Effector memory CD4-positive, alpha-beta T cell (primary cell): ENCODE results near the gene TTC13.

Experiments used
- DNase-seq, 3 donors: peaks; one replicate each; pipeline ENCODE4 v3.0.0-alpha.2; 2020
- H3K27ac ChIP-seq: 2 replicates; pipeline ENCODE4 v1.7.0; 2013; ENCODE audit warnings: mild to moderate bottlenecking, low read length, moderate library complexity; ENCODE audit not compliant: insufficient read depth, poor library complexity, severe bottlenecking
- H3K27me3 ChIP-seq: replicated peaks from 2 replicates; pipeline ENCODE4 v1.7.0; 2013; ENCODE audit warnings: mild to moderate bottlenecking, low read length; ENCODE audit not compliant: insufficient read depth, control insufficient read depth, poor library complexity, severe bottlenecking
- H3K36me3 ChIP-seq: 2 replicates; pipeline ENCODE4 v1.7.0; 2013; ENCODE audit warnings: mild to moderate bottlenecking, low read length, moderate library complexity; ENCODE audit not compliant: control insufficient read depth, insufficient read depth
- H3K4me1 ChIP-seq: 2 replicates; pipeline ENCODE4 v1.7.0; 2013; ENCODE audit warnings: low read length, mild to moderate bottlenecking; ENCODE audit not compliant: control insufficient read depth, insufficient read depth, poor library complexity, severe bottlenecking
- H3K4me3 ChIP-seq: 2 replicates; pipeline ENCODE4 v1.7.0; 2013; ENCODE audit warnings: low read length, low read depth, mild to moderate bottlenecking; ENCODE audit not compliant: insufficient read depth, poor library complexity, severe bottlenecking
- H3K9me3 ChIP-seq: 2 replicates; pipeline ENCODE4 v1.7.0; 2013; ENCODE audit warnings: mild to moderate bottlenecking, low read length, moderate library complexity; ENCODE audit not compliant: control insufficient read depth

The TTC13 gene

DNA sequence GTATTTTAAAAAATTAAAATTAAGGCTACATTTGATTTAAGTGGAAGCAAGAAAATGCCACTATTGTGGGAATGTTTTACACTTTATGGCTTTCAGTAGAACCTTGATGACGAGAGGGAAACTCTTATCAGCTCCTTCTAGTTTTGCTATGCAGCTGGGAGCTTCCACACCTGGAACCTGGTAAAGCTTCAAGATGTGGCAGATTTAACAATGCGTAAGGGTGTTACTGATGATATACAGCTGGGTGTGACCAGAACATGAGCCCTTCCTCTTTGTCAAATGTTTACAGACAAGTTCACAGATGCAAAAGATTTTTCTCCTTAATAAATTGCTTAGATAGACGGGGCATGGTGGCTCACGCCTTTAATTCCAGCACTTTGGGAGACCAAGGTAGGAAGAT lies 20.3 kb downstream of the TTC13 start:
- Histone ChIP-seq H3K4me1 (no peaks in the 10 kb centered on the region), H3K9me3 (no peaks in the 10 kb centered on the region), H3K36me3 (peaks cover 29% of the 10 kb centered on the region), H3K27me3 (no peaks in the 10 kb centered on the region), H3K27ac (no peak overlapping the region), H3K4me3 (no peak overlapping the region)
- DNase-seq, result no peak

DNA sequence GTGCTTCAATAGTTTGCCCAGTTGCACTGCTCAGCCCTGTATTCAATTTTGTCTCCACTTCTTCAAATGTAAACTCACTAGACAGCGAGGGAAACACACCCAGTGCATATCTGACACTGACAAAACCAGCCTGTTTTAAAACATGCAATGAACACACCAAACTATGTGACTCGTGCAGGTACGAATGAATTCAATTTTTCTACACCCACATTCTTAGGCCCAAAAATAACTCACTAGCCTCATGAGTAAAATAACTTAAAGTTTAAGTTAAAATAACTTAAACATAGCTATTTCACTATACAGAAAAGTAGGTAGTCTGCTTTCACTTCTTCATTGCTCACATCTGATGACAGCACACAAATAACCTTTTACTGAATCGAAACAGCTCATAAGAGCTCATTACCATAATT lies 21.1 kb downstream of the TTC13 start:
- peaks cover 29% of the 10 kb centered on the region for H3K36me3 ChIP-seq
- no peak overlapping the region for H3K4me3 ChIP-seq
- no peaks in the 10 kb centered on the region for H3K9me3 ChIP-seq
- no peaks in the 10 kb centered on the region for H3K27me3 ChIP-seq
- H3K4me1 ChIP-seq, result no peaks in the 10 kb centered on the region
- no peak for DNase-seq
- H3K27ac ChIP-seq, result no peak overlapping the region

DNA sequence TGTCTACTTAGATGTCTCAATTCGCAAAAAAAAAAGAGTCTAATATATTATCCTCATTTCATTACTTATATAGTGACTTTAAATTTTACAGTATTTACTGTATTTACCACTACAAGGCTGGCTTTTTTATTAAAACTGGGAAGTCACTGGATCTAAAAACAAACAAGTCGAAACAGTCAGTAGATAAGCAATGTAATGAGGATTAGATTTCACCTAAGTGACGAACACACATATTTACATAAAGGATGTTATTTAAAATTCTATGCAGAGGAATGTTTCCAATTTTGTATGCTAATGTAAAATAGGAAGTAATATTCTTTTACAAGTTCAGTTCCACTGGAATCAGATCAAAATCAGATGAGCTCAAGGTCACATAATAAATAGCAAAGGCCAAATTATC lies 28.3 kb downstream of the TTC13 start:
- H3K36me3 ChIP-seq, result peaks cover 8% of the 10 kb centered on the region
- H3K9me3 ChIP-seq, result no peaks in the 10 kb centered on the region
- H3K4me1 ChIP-seq, result no peaks in the 10 kb centered on the region
- H3K27ac ChIP-seq, result no peak overlapping the region
- DNase-seq, result no peak
- no peak overlapping the region for H3K4me3 ChIP-seq
- no peaks in the 10 kb centered on the region for H3K27me3 ChIP-seq

DNA sequence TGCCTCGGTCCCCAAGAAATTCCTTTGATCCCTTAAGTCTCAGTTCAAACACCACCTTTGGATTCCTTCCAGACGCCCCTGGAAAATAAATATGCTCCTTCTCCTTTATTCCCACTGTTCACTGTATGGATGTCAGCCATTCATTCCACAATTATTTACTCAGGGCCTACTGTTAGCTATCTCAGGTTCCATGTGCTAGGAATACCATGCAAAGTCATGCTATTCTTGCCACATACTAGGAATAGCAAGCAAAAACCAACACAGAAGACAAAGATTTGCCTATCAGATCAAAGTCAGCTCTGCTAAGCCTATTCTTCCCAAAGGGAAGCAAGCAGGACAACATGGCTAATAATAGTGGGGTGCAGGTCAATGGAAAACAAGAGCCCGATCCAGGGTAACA lies 29.8 kb downstream of the TTC13 start:
- no peaks in the 10 kb centered on the region for H3K27me3 ChIP-seq
- no peaks in the 10 kb centered on the region for H3K9me3 ChIP-seq
- H3K36me3 ChIP-seq, result peaks cover 16% of the 10 kb centered on the region
- H3K4me1 ChIP-seq, result no peaks in the 10 kb centered on the region
- no peak overlapping the region for H3K4me3 ChIP-seq
- DNase-seq, result no peak
- no peak overlapping the region for H3K27ac ChIP-seq

DNA sequence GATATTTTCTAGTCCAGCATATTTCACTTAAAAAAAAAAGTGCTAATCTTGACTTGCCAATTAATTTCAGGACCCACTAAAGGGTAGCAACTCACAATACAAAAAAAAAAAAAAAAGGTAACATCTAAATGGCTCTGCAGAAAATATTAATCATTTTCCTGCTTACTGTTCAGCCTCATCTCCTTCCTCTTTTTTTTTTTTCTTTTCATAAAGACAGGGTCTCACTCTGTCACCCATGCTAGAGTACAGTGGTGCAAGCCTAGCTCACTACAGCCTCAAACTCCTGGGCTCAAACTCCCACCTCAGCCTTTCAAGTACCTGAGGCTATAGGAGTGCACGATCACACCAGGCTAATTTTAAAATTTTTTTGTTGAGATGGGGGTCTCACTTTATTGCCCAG lies 30.4 kb downstream of the TTC13 start:
- no peak overlapping the region for H3K4me3 ChIP-seq
- H3K4me1 ChIP-seq, result no peaks in the 10 kb centered on the region
- H3K9me3 ChIP-seq, result no peaks in the 10 kb centered on the region
- DNase-seq, result no peak
- H3K27me3 ChIP-seq, result no peaks in the 10 kb centered on the region
- no peak overlapping the region for H3K27ac ChIP-seq
- H3K36me3 ChIP-seq, result peaks cover 21% of the 10 kb centered on the region

DNA sequence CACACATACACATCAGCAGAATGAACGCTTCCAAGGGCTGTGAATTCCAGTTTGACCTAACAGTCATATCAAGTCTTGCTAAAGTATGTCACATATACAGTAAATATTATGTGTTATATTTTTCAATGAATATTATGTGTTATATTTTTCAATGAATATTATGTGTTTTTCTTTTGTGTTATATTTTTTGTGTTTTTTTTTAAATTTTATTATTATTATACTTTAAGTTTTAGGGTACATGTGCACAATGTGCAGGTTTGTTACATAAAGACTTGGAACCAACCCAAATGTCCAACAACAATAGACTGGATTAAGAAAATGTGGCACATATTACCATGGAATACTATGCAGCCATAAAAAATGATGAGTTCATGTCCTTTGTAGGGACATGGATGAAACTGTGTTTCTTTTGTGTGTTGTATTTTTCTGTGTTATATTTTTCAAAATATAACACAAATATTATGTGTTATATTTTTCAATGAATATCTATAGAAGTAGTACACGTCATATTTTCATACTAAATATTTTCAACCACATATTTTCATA lies 35.5 kb downstream of the TTC13 start:
- H3K27ac ChIP-seq, result no peak overlapping the region
- no peaks in the 10 kb centered on the region for H3K9me3 ChIP-seq
- H3K36me3 ChIP-seq, result peaks cover 19% of the 10 kb centered on the region
- DNase-seq, result no peak
- H3K4me1 ChIP-seq, result no peaks in the 10 kb centered on the region
- H3K4me3 ChIP-seq, result no peak overlapping the region
- H3K27me3 ChIP-seq, result no peaks in the 10 kb centered on the region

DNA sequence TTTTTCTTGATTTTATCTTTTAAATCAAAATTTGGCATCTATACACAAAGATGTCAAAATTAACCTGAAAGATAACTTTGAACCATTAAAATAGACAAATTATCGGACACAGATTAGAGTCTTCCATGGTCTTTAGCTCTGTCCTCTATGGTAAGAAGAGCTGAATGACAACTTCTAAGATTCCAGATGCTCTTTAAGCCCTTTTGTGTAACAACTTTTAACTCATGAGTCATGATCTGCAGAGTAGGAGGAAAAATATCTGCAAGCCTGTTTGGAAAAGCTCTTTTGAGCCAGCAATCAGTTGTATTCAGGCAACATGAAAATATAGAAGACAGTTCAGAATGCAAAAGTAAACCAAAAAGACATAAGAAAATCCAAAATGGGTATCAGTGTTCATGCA lies 37.8 kb downstream of the TTC13 start:
- DNase-seq, result no peak
- H3K27ac ChIP-seq, result no peak overlapping the region
- H3K4me3 ChIP-seq, result no peak overlapping the region
- H3K4me1 ChIP-seq, result no peaks in the 10 kb centered on the region
- no peaks in the 10 kb centered on the region for H3K9me3 ChIP-seq
- peaks cover 25% of the 10 kb centered on the region for H3K36me3 ChIP-seq
- no peaks in the 10 kb centered on the region for H3K27me3 ChIP-seq

DNA sequence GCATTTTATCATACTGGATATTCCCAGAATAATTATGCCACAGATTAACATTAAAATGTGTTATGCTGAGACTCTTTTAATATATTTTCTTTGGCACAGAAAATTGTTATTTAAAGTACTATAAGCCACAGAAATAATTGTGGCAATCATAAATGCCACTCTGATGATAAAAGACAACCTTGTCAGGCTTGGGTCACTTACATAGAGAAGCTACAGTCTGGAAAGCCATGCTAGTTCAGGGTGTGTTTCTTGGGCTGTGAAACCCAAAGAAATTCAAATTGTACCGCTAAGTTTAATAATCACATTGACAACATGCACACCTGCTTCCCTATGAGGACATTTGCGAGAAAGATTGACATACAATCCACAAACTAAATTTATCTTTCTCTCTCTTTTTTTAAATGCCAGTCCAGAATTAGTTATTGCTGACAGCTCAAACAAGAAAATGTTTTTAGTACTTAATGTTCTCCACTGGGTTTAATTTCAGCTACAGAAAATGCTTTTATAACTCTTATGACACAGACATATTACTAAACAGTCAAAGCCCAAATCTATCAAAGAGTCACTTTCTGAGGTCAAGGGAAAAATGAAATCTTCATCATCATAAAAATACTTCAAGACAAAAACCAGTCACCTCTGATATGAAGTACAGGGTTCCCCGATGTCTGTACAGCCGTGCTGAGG lies 38.7 kb downstream of the TTC13 start:
- H3K9me3 ChIP-seq, result no peaks in the 10 kb centered on the region
- H3K27ac ChIP-seq, result no peak overlapping the region
- no peaks in the 10 kb centered on the region for H3K27me3 ChIP-seq
- H3K4me3 ChIP-seq, result no peak overlapping the region
- no peak for DNase-seq
- H3K4me1 ChIP-seq, result no peaks in the 10 kb centered on the region
- peaks cover 22% of the 10 kb centered on the region for H3K36me3 ChIP-seq

DNA sequence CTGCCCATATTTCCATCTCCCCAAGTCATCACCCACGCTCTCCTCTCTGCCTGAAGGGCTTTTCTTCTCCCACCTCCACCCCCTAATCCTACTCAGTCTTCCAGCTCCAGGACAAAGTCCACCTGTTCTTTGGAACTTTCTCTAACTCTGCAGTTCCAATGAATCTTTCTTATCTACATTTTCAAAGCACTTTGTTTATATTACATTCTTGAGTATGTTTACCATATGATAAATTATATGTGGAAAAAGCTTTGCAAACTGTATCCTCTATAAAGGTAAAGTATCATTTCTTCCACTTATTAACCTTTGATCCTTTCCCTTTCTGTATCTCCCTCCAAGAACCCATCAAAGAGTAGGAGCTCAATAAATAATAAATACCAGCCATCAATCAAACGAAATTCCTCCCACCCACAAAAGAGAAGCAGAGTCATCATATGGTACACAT lies 39.7 kb downstream of the TTC13 start:
- no peaks in the 10 kb centered on the region for H3K27me3 ChIP-seq
- no peaks in the 10 kb centered on the region for H3K4me1 ChIP-seq
- H3K36me3 ChIP-seq, result peaks cover 25% of the 10 kb centered on the region
- H3K27ac ChIP-seq, result no peak overlapping the region
- no peak for DNase-seq
- H3K9me3 ChIP-seq, result no peaks in the 10 kb centered on the region
- H3K4me3 ChIP-seq, result no peak overlapping the region

DNA sequence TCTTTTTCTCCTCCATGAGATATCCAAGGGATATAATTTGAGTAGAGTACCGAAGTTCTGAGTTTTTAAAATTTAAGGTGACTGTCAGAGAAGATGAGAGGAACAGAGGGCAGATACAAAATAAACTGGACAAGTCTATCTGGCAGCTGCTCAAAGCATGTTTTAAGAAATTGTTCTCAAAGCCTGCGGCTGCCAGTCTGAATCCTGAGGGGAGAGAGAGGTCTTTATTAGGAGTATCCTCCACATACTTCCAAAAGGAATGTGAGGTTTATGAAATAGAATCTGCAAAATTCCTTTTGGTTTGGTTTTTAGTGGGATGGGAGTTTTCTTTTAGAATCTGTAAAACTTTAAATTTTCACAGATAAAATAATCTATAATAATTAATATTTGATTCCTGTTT lies 41.3 kb downstream of the TTC13 start:
- Histone ChIP-seq H3K36me3 (peaks cover 20% of the 10 kb centered on the region), H3K4me1 (no peaks in the 10 kb centered on the region), H3K4me3 (no peak overlapping the region), H3K9me3 (no peaks in the 10 kb centered on the region), H3K27me3 (no peaks in the 10 kb centered on the region), H3K27ac (no peak overlapping the region)
- no peak for DNase-seq
